IMR-90 (cell line): Measurements from ENCODE around the gene SH3RF3. TPM values are rescaled to one million over a fixed set of nuclear protein-coding genes. Genes with fewer than 3 reads are reported as not detected.

Source experiments
- ATAC-seq: fragments of 200-7000 bp; cut with Tn5 transposase; 2 replicates; pipeline ENCODE4 v1.9.1; 2020; ENCODE audit warnings: low read depth, mild to moderate bottlenecking, moderate library complexity
- BruUV-seq: library from RNA; stranded (reverse); fragments of 400-500 nt; replicated peaks from 2 replicates; lab custom pipeline; 2021; lab: Mats Ljungman, UMichigan
- CTCF ChIA-PET: fragments of 300-600 bp; formaldehyde crosslinking; extraction: SDS; loops from one replicate; lab custom pipeline; 2021; ENCODE audit warnings: antibody characterized with exemption; lab: Yijun Ruan, JAX
- POLR2A ChIA-PET: fragments of 300-600 bp; sonication (Branson Sonifier 250); formaldehyde crosslinking; loops from one replicate; lab custom pipeline; 2022; ENCODE audit warnings: antibody characterized with exemption; ENCODE audit not compliant: unreplicated experiment; lab: Charles Lee
- DNase-seq: peaks from one replicate; pipeline ENCODE4 v3.0.0; 2013
- H2AFZ ChIP-seq: replicated peaks from 2 replicates; pipeline ENCODE3; 2013; ENCODE audit warnings: low read length, mild to moderate bottlenecking; ENCODE audit not compliant: poor library complexity
- H2AK5ac ChIP-seq: 2 replicates; pipeline ENCODE4 v1.6.1; 2013; ENCODE audit warnings: low read depth, low read length, inconsistent platforms
- H2AK9ac ChIP-seq: replicated peaks from 2 replicates; pipeline ENCODE3; 2013; ENCODE audit warnings: mild to moderate bottlenecking, low read depth, low read length, moderate library complexity; ENCODE audit not compliant: poor library complexity
- H2BK120ac ChIP-seq: 2 replicates; pipeline ENCODE4 v1.6.1; 2013; ENCODE audit warnings: low read depth, low read length, inconsistent platforms
- H2BK15ac ChIP-seq: 3 replicates; pipeline ENCODE4 v1.6.1; 2013; ENCODE audit warnings: low read depth, low read length, inconsistent platforms
- H2BK20ac ChIP-seq: 2 replicates; pipeline ENCODE4 v1.6.1; 2013; ENCODE audit warnings: low read depth, mild to moderate bottlenecking, inconsistent platforms, low read length, moderate library complexity
- H2BK5ac ChIP-seq: 2 replicates; pipeline ENCODE4 v1.6.1; 2013; ENCODE audit warnings: mild to moderate bottlenecking, low read depth, low read length, inconsistent platforms; ENCODE audit not compliant: poor library complexity, severe bottlenecking
- H3K14ac ChIP-seq: replicated peaks from 2 replicates; pipeline ENCODE4 v1.6.1; 2013; ENCODE audit warnings: low read depth, low read length, inconsistent platforms
- H3K18ac ChIP-seq: 2 replicates; pipeline ENCODE4 v1.6.1; 2013; ENCODE audit warnings: low read depth, low read length, control low read depth
- H3K23ac ChIP-seq: 2 replicates; pipeline ENCODE4 v1.6.1; 2013; ENCODE audit warnings: low read depth, low read length, inconsistent platforms
- H3K27ac ChIP-seq: 2 replicates; pipeline ENCODE4 v1.5.1; 2013; ENCODE audit warnings: mild to moderate bottlenecking, control low read depth, low read length; ENCODE audit not compliant: insufficient read depth
- H3K27me3 ChIP-seq: 2 replicates; pipeline ENCODE4 v1.6.1; 2013; ENCODE audit warnings: low read length; ENCODE audit not compliant: control insufficient read depth, insufficient read depth
- H3K36me3 ChIP-seq: 2 replicates; pipeline ENCODE4 v1.6.1; 2013; ENCODE audit warnings: low read length, mixed read lengths; ENCODE audit not compliant: control insufficient read depth, insufficient read depth
- H3K4ac ChIP-seq: 2 replicates; pipeline ENCODE4 v1.6.1; 2013; ENCODE audit warnings: low read depth, low read length, inconsistent platforms
- H3K4me1 ChIP-seq: 2 replicates; pipeline ENCODE4 v1.6.1; 2013; ENCODE audit warnings: low read length, mixed read lengths; ENCODE audit not compliant: control insufficient read depth, insufficient read depth
- H3K4me2 ChIP-seq: 2 replicates; pipeline ENCODE4 v1.6.1; 2013; ENCODE audit warnings: low read depth, mild to moderate bottlenecking, control low read depth, low read length, moderate library complexity
- H3K4me3 ChIP-seq: 2 replicates; pipeline ENCODE4 v1.5.1; 2013; ENCODE audit warnings: low read depth, mild to moderate bottlenecking, control low read depth, low read length, moderate library complexity; ENCODE audit not compliant: insufficient read depth
- H3K56ac ChIP-seq: 2 replicates; pipeline ENCODE4 v1.6.1; 2013; ENCODE audit warnings: low read length, inconsistent platforms; ENCODE audit not compliant: insufficient read depth; ENCODE audit errors: extremely low read depth
- H3K79me1 ChIP-seq, 2 experiments: 2 replicates each; pipeline ENCODE4 v1.6.1; 2013; ENCODE audit warnings: low read length in 2 of 2, inconsistent platforms in 1 of 2, low read depth in 1 of 2
- H3K9ac ChIP-seq: 2 replicates; pipeline ENCODE4 v1.6.1; 2013; ENCODE audit warnings: low read depth, low read length, control low read depth
- H3K9me1 ChIP-seq: 2 replicates; pipeline ENCODE4 v1.6.1; 2013; ENCODE audit warnings: low read length, inconsistent platforms; ENCODE audit not compliant: insufficient read depth
- H3K9me3 ChIP-seq: 2 replicates; pipeline ENCODE4 v1.6.1; 2013; ENCODE audit warnings: low read length; ENCODE audit not compliant: control insufficient read depth, insufficient read depth
- H4K20me1 ChIP-seq: 2 replicates; pipeline ENCODE4 v1.6.1; 2013; ENCODE audit warnings: low read length, inconsistent platforms; ENCODE audit not compliant: insufficient read depth
- H4K5ac ChIP-seq: 2 replicates; pipeline ENCODE4 v1.6.1; 2013; ENCODE audit warnings: mild to moderate bottlenecking, low read depth, low read length, control low read depth
- H4K8ac ChIP-seq, 2 experiments: 2 replicates each; pipeline ENCODE4 v1.6.1; 2013; ENCODE audit warnings: low read depth in 2 of 2, low read length in 2 of 2, control low read depth in 1 of 2, inconsistent platforms in 1 of 2
- H4K91ac ChIP-seq: 2 replicates; pipeline ENCODE4 v1.6.1; 2013; ENCODE audit warnings: low read depth, low read length, inconsistent platforms; ENCODE audit not compliant: insufficient read depth
- BHLHE40 ChIP-seq: fragments of 150-350 bp; IDR thresholded peaks from 2 replicates; pipeline ENCODE4 v1.6.1; 2016; ENCODE audit warnings: mild to moderate bottlenecking, low read depth, low read length
- CEBPB ChIP-seq: IDR thresholded peaks from 2 replicates; pipeline ENCODE4 v1.6.1; 2012; ENCODE audit warnings: low read depth, low read length, improper control_type of control experiment
- CHD1 ChIP-seq: IDR thresholded peaks from 2 replicates; pipeline ENCODE4 v1.6.1; 2012; ENCODE audit warnings: low read depth, low read length, improper control_type of control experiment
- FOS ChIP-seq: fragments of 150-350 bp; IDR thresholded peaks from 2 replicates; pipeline ENCODE4 v1.6.1; 2016; ENCODE audit warnings: low read depth, low read length
- MAFK ChIP-seq: IDR thresholded peaks from 2 replicates; pipeline ENCODE4 v1.6.1; 2012; ENCODE audit warnings: low read depth, low read length, improper control_type of control experiment
- NFE2L2 ChIP-seq: fragments of 150-350 bp; IDR thresholded peaks from 2 replicates; pipeline ENCODE4 v1.6.1; 2016; ENCODE audit warnings: low read depth, mild to moderate bottlenecking, low read length
- RCOR1 ChIP-seq: IDR thresholded peaks from 2 replicates; pipeline ENCODE4 v1.6.1; 2012; ENCODE audit warnings: mild to moderate bottlenecking, low read length, improper control_type of control experiment; ENCODE audit not compliant: insufficient replicate concordance
- RFX5 ChIP-seq: IDR thresholded peaks from 2 replicates; pipeline ENCODE4 v1.8.0; 2012; ENCODE audit warnings: low read depth, mild to moderate bottlenecking, low read length, moderate library complexity
- WGBS, 2 experiments: methylation state at CpG; one replicate each; pipeline versions ENCODE4 v1.1.5 to v1.1.7; 2013; ENCODE audit warnings: missing lambda C conversion rate in 2 of 2; ENCODE audit not compliant: insufficient read length in 1 of 2; ENCODE audit errors: extremely low coverage in 2 of 2; 5-methylcytosine and 5-hydroxymethylcytosine counted together
- dilution Hi-C: fragments of 300-500 bp; cut with HindIII; formaldehyde crosslinking; loops from one replicate; pipeline ENCODE4 v1.14.3; 2018; ENCODE audit warnings: low sequenced_read_pairs; ENCODE audit not compliant: unreplicated experiment
- in situ Hi-C: fragments of 300-500 bp; cut with MboI; formaldehyde crosslinking; loops from 3 replicates; pipeline ENCODE4 v1.14.3; 2019; ENCODE audit warnings: low sequenced_read_pairs, inconsistent platforms, mixed read lengths
- intact Hi-C: fragments of 100-400 bp; cut with micrococcal nuclease; formaldehyde crosslinking; loops from 2 replicates; pipeline ENCODE4 v1.10.0; 2022
- polyA plus RNA-seq, 3 experiments: library from polyadenylated mRNA; depleted of rRNA; stranded (reverse); fragments of >200 nt; gene quantifications; 2 replicates each; pipeline ENCODE4 v1.2.3, GENCODE V29; 2012; ENCODE audit warnings: low replicate concordance in 1 of 3
- total RNA-seq: library from RNA; depleted of rRNA; stranded (reverse); fragments of >200 nt; gene quantifications from 2 replicates; pipeline ENCODE4 v1.2.3, GENCODE V29; 2012
- TF ChIP-seq, protein P1 (sequence below): fragments of 150-350 bp; IDR thresholded peaks from 2 replicates; pipeline ENCODE4 v1.6.1; 2016; ENCODE audit warnings: low read depth, mild to moderate bottlenecking, low read length, moderate library complexity, borderline replicate concordance
- TF ChIP-seq, protein P2 (sequence below): fragments of 150-350 bp; IDR thresholded peaks from 2 replicates; pipeline ENCODE4 v1.6.1; 2017; ENCODE audit warnings: mild to moderate bottlenecking, antibody characterized with exemption, low read length, low read depth

The SH3RF3 gene
- total and polyA plus RNA-seq, 2 of the 4 experiments (the other 2 are of a cell fraction) = 3.4 to 5.3 TPM

DNA sequence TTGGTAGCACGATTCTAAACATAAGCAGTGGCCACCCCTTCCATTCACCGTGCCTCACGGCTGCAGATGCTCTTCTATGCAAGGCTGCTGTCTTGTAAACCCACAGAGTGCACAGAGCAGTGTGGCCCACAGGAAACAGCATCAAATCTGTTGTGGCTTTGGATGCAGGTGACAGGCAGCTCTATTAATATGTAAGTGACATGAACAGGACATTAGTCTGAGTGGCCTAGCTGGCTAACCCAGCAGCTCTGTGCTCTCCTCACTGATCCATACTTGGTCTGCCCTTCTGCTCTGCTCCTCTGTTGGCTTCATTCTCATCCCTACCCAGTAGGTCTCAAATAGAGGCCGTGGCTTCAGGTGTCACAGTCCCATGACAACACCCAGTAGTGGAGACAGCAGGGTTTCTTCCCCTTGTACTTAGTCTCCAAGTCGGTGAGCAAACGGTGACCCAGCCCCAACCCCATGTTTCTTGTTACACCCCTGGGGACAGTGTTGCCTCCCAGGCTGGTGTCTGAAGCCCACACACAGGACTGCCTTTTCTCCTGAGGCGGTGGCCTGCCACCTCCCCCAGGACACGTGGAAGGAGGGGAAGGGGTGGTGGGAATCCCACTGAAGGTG, 5.8 kb downstream of the SH3RF3 start:
- TF ChIP-seq FOS (no peak), CEBPB (no peak), CHD1 (no peak), NFE2L2 (no peak), MAFK (no peak), BHLHE40 (no peak), RFX5 (no peak), RCOR1 (no peak)
- TF ChIP-seq, protein P1, sequence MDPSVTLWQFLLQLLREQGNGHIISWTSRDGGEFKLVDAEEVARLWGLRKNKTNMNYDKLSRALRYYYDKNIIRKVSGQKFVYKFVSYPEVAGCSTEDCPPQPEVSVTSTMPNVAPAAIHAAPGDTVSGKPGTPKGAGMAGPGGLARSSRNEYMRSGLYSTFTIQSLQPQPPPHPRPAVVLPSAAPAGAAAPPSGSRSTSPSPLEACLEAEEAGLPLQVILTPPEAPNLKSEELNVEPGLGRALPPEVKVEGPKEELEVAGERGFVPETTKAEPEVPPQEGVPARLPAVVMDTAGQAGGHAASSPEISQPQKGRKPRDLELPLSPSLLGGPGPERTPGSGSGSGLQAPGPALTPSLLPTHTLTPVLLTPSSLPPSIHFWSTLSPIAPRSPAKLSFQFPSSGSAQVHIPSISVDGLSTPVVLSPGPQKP = no peak
- TF ChIP-seq, protein P2, sequence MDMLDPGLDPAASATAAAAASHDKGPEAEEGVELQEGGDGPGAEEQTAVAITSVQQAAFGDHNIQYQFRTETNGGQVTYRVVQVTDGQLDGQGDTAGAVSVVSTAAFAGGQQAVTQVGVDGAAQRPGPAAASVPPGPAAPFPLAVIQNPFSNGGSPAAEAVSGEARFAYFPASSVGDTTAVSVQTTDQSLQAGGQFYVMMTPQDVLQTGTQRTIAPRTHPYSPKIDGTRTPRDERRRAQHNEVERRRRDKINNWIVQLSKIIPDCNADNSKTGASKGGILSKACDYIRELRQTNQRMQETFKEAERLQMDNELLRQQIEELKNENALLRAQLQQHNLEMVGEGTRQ = no peak
- Histone ChIP-seq H4K5ac (no peak overlapping the region), H3K27ac (no peak overlapping the region), H2BK20ac (no peak overlapping the region), H3K9ac (no peak overlapping the region), H2BK5ac (no peak overlapping the region), H3K56ac (no peak overlapping the region), H3K9me3 (no peaks in the 10 kb centered on the region), H4K91ac (no peak overlapping the region), H2BK120ac (no peak overlapping the region), H4K8ac (no peak overlapping the region; a peak in 1 of 4 replicates), H3K79me1 (peaks cover 23 to 89% of the 10 kb centered on the region in 2 experiments), H2AK5ac (peak overlapping the region; percentile 11; the same call in 1 of the 2 replicates), H2AK9ac (no peak overlapping the region), H3K14ac (peak overlapping the region; percentile 26), H3K4me2 (no peak overlapping the region), H3K27me3 (no peaks in the 10 kb centered on the region), H3K4me3 (no peak overlapping the region), H3K4ac (0 out of 2 replicates have a peak overlapping the region, but pooled peaks have one; percentile 41), H2BK15ac (no peak overlapping the region), H3K9me1 (peaks cover 22% of the 10 kb centered on the region), H2AFZ (no peak overlapping the region), H3K36me3 (no peaks in the 10 kb centered on the region), H3K23ac (peak overlapping the region; percentile 57; the same call in 1 of the 2 replicates), H4K20me1 (peaks cover 95% of the 10 kb centered on the region), H3K4me1 (peaks cover 13% of the 10 kb centered on the region), H3K18ac (no peak overlapping the region)
- in situ Hi-C loops = loop anchor here (10.0 to 25.0 kb wide), 2 partner anchors 80 to 202 kb away; no protein-coding TSS in a partner anchor
- WGBS, 2 experiments = 20% methylated on average over 1 of the region's 8 CpGs; no CpG with 5 or more reads in 1 of the 2 experiments
- dilution Hi-C loops = no loop called here
- POLR2A ChIA-PET = no interaction called here
- DNase-seq = no peak
- BruUV-seq = no TSS peak
- CTCF ChIA-PET = no interaction called here
- intact Hi-C loops = no loop called here
- no peak for ATAC-seq
